ENCODE results near the gene CUL3.

Gene CUL3

GRCh38 chr2:224523626-224524577, 61.3 kb downstream of the CUL3 start:
- TF ChIP-seq TAF1 (IDR thresholded peaks at IDR 0.05; ENCODE audit: borderline replicate concordance, insufficient read depth, low read length) = no peak
- no peak for TF ChIP-seq FOXP2 (optimal IDR thresholded peaks at IDR 0.05; ENCODE audit: borderline replicate concordance, extremely low read depth, extremely low read length, insufficient read depth)
- TF ChIP-seq POLR2AphosphoS5 (IDR thresholded peaks at IDR 0.05; ENCODE audit: low read depth, low read length) = no peak
- no peak for TF ChIP-seq SIN3A (IDR thresholded peaks at IDR 0.05; ENCODE audit: borderline replicate concordance, insufficient read depth, low read length)
- no peak for TF ChIP-seq REST (IDR thresholded peaks at IDR 0.05; ENCODE audit: insufficient read depth in 1 of 2, low read depth in 2 of 2, low read length in 2 of 2)

- TF ChIP-seq FOXP2 (optimal IDR thresholded peaks at IDR 0.05; ENCODE audit: borderline replicate concordance, extremely low read depth, extremely low read length, insufficient read depth) (no peak), SIN3A (IDR thresholded peaks at IDR 0.05; ENCODE audit: borderline replicate concordance, insufficient read depth, low read length) (no peak), TAF1 (IDR thresholded peaks at IDR 0.05; ENCODE audit: borderline replicate concordance, insufficient read depth, low read length) (no peak), REST (IDR thresholded peaks at IDR 0.05; ENCODE audit: insufficient read depth in 1 of 2, low read depth in 2 of 2, low read length in 2 of 2) (no peak), POLR2AphosphoS5 (IDR thresholded peaks at IDR 0.05; ENCODE audit: low read depth, low read length) (no peak)
These were observed 65.1 kb downstream of the CUL3 start for GRCh38 chr2:224520064-224520463.

GRCh38 chr2:224518806-224519580, 66.2 kb downstream of the CUL3 start:
- TF ChIP-seq TAF1 (IDR thresholded peaks at IDR 0.05; ENCODE audit: borderline replicate concordance, insufficient read depth, low read length) (no peak), FOXP2 (optimal IDR thresholded peaks at IDR 0.05; ENCODE audit: borderline replicate concordance, extremely low read depth, extremely low read length, insufficient read depth) (no peak), SIN3A (IDR thresholded peaks at IDR 0.05; ENCODE audit: borderline replicate concordance, insufficient read depth, low read length) (no peak), POLR2AphosphoS5 (IDR thresholded peaks at IDR 0.05; ENCODE audit: low read depth, low read length) (no peak)

GRCh38 chr2:224517963-224518362, 67.2 kb downstream of the CUL3 start:
- TF ChIP-seq TAF1 (IDR thresholded peaks at IDR 0.05; ENCODE audit: borderline replicate concordance, insufficient read depth, low read length) (no peak), SIN3A (IDR thresholded peaks at IDR 0.05; ENCODE audit: borderline replicate concordance, insufficient read depth, low read length) (no peak), REST (IDR thresholded peaks at IDR 0.05; ENCODE audit: insufficient read depth in 1 of 2, low read depth in 2 of 2, low read length in 2 of 2) (no peak), POLR2AphosphoS5 (IDR thresholded peaks at IDR 0.05; ENCODE audit: low read depth, low read length) (no peak), FOXP2 (optimal IDR thresholded peaks at IDR 0.05; ENCODE audit: borderline replicate concordance, extremely low read depth, extremely low read length, insufficient read depth) (no peak)

GRCh38 chr2:224513991-224514390, 71.2 kb downstream of the CUL3 start:
- TF ChIP-seq TAF1 (IDR thresholded peaks at IDR 0.05; ENCODE audit: borderline replicate concordance, insufficient read depth, low read length) (no peak), REST (IDR thresholded peaks at IDR 0.05; ENCODE audit: insufficient read depth in 1 of 2, low read depth in 2 of 2, low read length in 2 of 2) (no peak), SIN3A (IDR thresholded peaks at IDR 0.05; ENCODE audit: borderline replicate concordance, insufficient read depth, low read length) (no peak), FOXP2 (optimal IDR thresholded peaks at IDR 0.05; ENCODE audit: borderline replicate concordance, extremely low read depth, extremely low read length, insufficient read depth) (no peak), POLR2AphosphoS5 (IDR thresholded peaks at IDR 0.05; ENCODE audit: low read depth, low read length) (no peak)
